NCI-H2081 treated with DMSO at 0.1 percent for 48 hours (cell line): ENCODE measurements around the gene YWHAG.
A peak's percentile ranks its signal among the peaks of the same experiment; 100 is the strongest.
"Not testable (repeated sequence)": the region's sequence is repeated elsewhere in the genome, so short reads cannot be mapped to it uniquely, and the experiment has no call there.

Source experiments
- DNase-seq: peaks from one replicate; lab custom pipeline; 2025; lab: John Stamatoyannopoulos, UW

The YWHAG gene

DNA sequence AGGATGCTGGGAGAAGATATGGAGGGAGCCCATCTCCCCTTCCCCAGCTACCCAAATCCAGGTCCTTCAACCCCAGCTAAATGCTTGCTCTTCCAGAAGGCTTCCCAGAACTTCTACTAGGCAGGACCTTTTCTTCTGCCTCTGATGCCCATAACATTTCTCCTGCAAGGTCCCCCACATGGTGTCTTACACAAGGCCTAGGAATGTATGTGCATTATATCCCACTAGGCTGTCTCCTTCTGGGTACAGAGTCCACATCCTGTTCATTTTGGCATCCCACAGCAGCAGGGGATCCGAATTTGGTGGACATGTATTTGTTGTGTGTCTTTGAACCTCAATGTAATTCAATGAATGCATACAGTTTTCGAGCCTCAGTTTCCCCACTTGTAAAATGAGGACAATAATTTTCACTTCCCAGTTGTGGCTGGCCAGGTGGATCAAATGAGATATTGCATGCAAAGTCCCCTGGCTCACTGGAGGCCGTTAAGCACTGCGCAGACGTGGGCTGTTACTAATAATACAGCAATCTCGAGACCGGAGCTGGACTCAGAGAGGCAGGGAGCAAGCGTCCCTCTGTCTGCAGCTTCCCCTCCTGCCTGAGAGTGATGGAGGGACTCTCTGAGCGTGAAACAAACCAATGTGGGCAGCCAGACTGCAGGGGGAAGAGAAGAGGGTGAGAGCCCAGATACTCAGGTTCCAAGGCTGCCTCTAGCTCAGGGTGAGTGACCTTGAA is 18.6 kb upstream of the YWHAG start:
- no peak for DNase-seq

DNA sequence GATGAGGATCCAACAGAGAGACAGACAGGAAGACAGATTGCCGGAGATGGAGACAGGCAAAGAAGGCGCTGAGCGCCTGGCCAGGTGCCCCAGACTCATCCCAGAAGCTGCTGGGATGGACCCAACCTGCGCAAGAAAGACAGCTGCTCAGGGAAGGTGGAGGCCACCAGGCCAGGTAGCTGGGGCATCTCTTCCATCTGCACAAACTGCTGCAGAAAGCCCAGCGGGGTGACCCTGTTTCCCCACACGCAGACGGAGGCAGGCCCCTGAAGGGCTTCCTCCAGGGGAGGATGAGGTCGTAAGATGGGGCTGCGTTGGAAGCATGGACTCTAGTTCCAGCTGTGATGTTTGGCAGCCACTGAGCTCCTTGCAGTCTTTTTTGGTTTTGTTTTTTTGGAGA is 16.5 kb upstream of the YWHAG start:
- DNase-seq = no peak

DNA sequence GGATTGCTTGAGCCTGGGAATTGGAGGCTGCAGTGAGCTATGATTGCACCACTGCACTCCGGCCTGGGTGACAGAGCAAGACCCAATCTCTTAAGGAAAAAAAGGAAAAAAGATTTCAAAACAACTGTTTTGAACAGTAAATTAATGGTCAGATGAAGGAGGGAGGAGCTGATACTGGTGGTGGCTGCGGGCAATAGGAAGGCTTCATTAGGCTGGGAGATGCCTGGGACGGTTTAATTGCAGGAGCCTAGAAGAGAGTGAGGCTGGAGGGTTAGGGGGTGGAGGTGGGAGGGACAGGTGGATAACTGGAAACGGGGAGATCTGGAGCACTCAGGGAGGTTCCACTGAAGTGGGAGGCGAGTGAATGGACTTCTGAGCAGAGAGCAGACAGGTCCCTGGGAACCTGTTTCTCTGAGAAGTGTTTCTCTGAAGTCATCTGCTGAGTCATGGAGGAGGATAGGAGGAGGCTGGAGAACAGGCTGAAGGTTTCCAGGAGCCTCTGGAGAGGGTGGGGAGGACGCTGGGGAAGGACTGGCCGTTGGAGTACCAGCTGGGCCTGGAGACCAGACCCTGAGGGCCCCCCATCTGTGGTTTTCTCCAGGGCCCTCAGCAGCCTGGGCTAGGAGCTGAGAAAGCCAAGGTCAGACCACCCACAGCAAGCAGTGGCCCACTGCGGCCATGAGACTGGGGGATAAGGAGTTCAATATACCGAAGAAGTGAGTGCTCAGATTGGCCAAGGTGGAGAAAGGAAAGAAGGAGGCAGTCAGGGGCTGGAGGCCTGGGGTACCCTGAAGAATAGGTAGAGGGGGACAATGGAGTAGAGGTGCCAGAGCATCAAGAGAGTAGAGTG is 14.4 kb upstream of the YWHAG start:
- no peak for DNase-seq

DNA sequence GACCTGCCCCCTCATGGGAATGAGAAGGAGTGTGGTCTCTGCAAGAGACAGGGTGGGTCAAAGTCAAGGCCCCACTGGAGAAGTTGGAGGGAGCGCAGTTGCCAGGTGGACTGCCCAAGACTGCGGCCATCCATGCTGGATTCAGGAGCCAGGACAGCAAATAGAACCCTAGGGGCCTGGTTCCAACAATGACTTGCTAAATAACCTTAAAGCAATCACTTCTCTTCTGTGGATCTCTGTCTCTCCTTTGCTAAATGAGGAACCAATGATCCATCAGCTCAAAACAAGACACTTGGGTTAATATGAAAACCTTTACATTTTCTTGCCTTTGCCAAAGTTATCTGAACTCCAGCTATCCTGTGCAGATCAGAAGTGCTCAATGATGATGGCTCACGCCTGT is 12.6 kb upstream of the YWHAG start:
- DNase-seq = no peak

DNA sequence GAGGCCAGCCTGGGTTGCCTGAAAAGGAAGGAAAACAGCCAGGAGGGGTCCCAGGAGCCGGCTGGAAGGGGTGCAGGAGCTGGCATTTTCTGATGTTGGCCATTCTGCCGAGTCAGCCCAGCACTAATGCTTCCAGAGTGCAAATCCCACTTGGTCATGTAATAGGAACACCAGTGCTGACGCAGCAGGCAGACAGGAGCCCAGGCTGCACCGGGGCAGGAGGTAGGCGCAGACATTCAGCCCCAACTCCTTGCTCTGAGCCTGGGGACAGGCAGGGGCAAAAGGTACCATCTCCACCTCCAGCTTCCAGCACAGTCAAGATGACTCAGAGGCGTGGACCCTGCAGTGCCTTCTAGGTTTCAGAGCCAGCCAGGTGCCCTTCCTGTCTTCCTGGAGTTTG is 10.2 kb upstream of the YWHAG start:
- DNase-seq = no peak

DNA sequence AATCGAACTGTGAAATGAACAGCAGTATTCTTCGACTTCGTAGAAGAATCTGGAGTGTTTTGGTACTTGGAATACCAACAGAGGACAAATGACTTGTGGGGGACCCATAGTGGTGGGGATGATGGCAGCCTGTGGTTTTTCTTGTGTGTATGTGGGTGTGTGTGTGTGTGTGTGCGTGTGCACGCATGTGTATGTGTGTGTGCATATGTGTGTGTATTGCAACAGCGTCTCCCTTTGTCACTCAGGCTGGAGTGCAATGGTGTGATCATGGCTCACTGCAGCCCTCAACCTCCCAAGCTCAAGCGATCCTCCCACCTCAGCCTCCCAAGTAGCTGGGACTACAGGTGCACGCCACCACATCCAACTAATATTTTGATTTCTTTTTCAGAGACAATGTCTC is 9.4 kb upstream of the YWHAG start:
- no peak for DNase-seq

DNA sequence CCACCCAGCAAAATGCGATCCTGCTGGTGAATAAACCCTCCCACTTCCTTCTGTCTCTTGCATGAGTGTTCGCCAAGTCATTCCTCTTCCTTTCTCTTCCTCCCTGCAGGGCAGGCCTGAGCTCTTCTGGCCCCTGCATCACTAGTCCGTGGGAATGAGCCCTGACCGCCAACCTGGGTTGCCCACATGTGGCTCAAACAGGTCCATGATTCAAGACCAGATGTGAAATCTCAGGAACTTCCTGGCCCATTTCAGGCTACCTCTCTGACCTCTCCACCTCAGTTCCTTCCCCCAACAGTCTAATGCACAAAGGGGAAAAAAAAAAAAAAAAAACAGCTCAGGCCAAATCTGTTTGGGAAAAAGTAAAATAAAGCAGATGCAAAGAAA is 5.4 kb upstream of the YWHAG start:
- no peak for DNase-seq

DNA sequence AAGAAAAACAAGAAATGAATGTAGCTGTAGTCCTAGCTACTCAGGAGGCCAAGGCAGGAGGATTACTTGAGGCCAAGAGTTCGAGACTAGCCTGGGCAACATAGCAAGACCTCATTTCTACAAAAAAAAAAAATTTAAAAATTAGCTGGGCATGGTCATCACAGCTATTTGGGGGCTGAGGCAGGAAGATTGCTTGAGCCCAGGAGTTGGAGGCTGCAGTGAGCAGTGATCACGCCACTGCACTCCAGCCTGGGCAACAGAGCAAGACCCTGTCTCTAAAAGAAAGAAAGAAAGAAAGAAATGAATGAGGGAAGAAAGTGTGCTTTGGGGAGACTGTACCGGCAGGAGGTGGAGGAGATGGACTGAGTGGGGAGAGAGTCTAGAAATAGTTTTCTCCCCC is 5.0 kb upstream of the YWHAG start:
- not testable (repeated sequence) for DNase-seq

DNA sequence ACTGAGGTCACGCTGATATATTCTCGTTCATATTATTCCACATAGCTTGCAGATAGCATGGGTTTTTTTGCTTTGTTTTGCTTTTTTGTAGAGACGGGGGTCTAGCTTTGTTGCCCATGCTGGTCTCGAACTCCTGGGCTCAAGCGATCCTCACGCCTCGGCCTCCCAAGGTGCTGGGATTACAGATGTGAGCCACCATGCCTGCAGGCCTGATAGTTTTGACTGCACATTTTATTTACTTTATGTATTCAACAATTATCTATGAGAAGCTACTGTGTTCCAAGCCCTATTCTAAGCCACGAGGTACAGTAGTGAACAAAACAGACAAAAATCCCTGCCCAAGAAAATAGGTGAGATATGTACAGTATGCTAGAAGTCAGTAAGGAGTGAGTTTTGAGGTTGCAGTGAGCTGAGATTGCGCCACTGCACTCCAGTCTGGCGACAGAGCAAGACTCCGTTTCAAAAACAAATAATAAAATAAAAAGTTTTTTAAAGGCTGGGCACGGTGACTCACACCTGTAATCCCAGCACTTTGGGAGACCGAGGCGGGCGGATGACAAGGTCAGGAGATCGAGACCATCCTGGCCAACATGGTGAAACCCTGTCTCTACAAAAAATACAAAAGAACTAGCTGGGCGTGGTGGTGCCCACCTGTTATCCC is 1.3 kb upstream of the YWHAG start:
- no peak for DNase-seq

DNA sequence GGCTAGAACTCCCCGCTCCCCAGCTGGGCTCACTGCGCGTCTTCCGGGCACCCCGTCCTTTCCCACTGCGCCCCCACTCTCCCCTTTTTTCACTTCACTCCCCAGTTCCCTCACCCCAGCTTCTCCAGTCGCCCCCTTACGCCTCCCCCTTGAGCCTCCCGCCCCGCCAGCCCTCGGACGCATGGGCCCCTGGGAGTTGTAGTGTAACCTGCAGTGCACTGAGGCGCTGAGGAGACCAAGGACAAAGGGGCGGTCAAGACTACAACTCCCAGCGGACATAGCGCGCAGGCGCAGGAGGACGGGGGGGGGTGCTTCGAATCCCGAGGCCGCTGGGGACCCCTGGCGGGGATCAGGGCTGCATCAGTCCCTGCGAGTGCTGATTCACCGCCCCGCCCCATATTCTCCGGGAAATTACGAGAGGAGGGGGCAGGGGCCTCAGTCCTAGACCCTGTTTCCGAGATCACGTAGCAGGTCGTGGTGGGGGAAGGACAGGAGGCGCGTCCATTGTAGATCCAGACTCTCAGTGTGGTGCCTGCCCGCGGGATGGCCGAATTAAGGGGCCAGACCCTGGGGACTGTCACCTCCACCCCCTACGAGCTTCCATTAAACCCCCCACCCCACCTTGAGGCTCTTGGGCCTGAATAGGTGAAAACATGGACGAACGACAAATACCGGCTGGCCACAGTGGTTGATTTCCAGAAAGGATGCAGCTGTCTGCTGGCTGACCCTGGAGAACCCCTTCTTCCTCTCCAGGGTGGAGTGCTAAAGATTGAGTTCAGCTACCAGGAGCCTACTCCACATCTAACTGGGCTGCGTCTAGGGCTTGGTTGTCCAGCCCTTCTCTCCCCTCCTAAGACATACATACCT is 553 bp upstream of the YWHAG start:
- DNase-seq = peak; percentile 94

DNA sequence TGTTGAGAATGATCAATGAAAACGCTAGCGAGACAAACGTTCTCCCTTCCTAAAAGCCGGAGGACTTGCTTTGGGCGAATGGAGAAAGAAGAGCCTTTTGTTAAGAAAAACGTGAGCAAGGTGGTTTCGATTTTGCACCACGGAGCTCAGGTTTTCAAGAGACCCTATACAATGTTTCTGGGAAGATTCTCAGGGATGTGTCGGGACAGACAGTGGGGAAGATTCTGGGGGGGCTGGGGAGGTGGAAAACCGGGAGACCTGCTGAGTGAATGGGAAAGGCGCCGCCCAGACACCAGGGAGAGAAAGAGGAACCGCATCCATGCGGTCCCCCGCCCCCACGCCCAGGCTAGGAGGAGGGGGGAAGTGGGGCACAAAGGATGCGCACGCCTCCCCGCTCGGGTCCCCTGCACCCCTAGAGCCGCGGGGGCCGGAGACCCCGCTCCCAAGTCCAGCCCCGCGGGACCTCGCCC is 745 bp downstream of the YWHAG start:
- DNase-seq = no peak

DNA sequence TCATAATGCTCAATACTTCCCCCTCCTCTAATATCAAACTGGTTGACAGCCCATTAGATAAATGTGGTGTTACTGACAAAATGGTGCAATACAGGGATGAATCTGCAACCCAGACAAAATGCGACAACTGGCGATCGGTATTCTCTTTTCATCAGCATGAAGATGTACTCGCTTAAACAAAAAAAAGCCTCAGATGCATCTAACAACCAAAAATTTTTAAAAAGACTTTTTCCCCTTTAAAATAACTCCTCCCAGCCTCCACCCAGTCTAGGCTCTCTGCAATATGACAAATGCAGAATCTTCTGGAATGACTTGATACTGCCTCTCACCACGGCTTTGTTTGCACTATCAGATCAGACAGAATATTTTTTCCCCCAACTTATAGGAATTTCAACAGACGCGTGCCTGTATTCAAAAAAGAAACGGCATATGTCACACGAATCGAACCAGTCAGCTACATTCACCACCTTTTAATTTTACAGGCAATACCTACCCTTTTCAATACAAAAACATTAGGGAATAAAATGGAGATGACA is 1.2 kb downstream of the YWHAG start:
- DNase-seq = no peak

DNA sequence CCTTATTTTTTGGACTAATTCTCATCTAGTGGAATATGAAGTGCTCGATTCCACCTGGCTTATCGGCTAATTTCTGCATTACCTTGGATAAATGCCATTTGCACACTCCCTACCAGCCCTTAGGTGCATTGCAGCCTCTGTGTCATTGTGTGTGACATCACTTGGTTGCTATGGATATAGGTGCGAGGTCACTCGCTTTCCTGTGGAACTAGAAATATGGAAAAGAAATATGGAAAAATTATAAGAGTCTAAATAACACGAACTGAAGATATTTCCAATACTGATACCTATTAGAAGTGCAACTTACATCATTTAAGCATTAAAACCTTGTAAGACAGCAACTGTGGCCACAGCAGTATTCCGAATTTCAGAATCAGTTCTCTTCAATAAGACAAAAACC is 2.0 kb downstream of the YWHAG start:
- peak; percentile 34 for DNase-seq

DNA sequence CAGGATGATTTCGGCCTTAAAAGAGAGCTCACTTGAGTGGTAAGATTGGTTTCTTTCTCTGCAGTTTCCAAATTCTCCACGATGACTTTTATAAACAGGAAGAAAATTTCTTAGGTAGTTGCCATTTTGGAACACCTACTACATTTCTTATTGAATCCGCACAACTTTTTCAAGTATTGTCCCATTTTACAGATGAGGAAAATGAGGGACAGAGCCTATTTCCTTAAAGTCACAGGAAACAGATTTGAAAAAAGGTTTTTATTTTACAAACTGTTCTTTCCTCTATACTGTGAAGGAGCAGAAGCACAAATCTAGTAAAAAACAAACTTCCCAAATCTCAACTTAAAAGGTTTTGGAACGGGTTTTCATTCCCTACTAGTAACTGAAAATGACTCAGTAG is 2.7 kb downstream of the YWHAG start:
- no peak for DNase-seq

DNA sequence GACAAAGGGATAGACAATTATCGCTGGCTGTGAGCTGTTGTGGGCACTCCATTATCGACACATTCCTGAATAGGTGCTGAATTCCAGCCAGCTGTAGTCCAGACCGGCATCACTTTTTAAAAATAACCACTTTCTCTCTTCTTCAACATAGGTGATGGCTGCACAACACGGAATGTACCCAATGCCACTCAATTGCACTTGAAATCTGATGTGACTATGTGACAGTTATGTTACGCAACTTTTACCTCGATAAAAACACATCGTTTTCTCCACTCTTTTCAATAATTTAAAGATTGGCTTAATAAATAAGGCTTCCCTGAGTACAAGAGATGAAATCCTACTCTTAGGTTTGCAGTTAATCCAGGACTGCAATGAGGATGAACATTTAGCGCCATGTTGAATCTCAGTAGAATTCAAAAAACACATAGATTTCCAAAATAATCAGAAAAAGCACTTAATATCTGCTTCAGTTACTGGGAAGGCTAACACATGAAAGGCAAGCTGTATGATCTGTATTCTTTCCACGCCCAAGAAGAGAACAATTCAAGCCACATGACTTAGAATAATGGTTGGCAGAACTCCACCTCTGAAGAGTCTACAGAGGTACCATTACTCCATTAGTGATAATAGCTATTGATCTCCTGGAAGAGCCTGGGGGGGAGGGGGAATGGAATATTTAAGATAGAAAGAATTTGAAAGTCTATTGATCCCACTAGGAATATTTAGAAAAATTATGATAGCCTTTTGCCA is 3.6 kb downstream of the YWHAG start:
- DNase-seq = no peak

DNA sequence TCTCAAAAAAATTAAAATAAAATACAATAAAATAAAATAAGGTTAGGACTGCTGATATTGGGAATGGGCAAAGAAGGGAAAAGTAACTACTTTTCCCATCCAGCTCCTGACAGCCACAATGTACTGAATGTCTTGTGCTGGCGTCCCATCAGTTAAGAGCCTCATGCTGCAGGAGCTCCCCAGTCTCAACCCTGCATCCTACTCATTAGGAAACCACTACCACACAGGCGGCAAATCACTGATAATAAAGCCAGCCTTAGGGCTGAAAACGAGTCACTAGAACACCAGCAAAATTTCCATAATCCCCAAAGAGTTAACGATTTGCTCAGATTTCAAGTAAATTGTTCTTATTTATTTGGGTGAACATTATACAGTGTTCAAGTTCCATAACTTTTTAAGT is 4.3 kb downstream of the YWHAG start:
- DNase-seq = no peak

DNA sequence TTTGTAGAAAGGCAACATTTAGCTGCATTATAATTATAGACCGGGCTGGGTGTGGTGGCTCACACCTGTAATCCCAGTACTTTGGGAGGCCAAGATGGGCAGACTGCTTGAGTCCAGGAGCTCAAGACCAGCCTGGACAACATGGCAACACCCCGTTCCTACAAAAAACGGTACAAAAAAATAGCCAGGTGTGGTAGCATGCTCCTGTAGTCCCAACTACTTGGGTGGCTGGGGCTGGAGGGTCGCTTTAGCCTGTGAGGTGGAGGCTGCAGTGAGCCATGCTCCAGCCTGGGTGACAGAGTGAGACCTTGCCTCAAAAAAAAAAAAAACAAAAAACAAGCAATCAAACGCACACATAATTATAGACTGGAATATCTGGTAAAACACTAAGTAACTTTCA is 5.0 kb downstream of the YWHAG start:
- no peak for DNase-seq

DNA sequence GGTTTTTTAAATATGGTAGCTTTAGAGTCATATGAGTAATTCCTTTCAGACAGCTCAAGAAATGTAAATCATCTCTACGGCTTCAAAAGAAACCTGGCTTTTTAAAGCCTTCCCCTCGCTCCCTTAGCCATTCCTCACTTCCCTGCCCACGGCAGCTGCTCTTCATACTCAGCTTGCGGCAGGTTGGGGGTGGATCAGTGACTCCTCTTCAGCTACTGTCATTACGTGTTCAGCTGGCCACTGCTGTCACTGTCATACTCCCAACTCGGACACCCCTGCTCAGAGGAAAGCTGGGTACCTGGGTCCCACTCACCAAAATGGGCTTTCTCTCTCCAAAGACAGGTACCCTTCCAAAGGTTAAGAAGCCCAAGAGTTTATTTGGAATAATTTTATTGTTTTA is 6.6 kb downstream of the YWHAG start:
- no peak for DNase-seq

DNA sequence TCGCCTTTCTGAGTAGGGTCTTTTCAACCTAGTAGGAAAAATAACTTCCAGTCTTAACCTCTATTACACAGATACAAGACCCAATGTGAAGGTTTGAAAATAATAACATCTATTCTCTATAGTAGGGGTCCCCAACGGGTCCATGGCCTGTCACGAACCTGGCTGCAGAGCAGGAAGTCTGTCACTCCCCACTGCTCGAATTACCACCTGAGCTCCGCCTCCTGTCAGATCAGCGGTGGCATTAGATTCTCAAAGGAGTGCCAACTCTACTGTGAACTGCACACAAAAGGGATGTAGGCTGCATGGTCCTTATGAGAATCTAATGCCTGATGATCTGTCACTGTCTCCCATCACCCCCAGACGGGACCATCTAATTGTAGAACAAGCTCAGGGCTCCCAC is 7.4 kb downstream of the YWHAG start:
- DNase-seq = no peak

DNA sequence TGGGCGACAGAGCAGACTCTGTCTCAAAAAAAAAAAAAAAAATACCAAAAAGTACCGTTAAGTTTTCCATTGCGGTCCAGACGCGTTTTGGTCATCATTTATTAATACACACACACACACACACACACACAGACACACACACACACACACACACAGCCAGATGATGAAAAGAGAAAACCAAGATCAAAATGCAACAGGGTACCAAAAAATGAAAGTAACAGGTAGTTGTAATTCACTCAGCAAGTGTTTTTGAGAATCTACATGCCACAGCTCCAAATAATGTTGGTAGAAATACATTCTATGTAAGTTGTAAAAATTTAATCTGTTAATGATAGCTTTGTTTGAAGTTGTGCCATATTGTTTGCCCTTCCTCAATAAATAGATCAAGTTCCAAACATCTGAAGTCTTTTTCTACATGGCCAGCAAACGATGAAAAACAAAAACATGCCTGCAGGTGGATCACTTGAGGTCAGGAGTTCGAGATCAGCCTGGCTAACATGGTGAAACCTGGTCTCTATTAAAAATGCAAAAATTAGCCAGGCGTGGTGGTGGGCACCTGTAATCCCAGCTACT is 9.4 kb downstream of the YWHAG start:
- DNase-seq = no peak

DNA sequence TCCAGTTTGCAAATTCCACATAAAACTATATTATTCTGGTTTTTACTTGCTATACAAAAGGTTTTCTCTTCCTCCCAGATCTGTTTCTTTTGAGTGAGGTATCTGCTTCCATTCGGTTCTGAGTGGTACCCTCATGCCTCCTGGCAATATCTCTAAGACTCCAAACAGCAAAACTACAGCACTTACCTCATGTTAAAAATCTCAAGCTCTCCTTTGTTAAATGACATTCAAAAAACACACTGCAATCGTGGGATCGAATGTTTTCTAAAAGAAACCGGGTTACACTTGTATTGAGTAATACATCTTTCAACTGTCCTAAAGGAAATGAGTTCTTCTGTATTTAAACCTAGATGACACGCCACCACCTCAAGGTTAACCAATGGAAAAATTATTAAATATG is 11.1 kb downstream of the YWHAG start:
- no peak for DNase-seq
